HepG2 (cell line): ENCODE data around the gene PDCD11. TPM values are rescaled to one million over a fixed set of nuclear protein-coding genes. Genes with fewer than 3 reads are reported as not detected.

Experiments used
- ASH2L ChIP-seq: fragments of 300-600, 200-600 bp; sonication (generic); IDR thresholded peaks from 2 replicates; pipeline ENCODE4 v1.7.0; 2017; ENCODE audit warnings: low read depth, mild to moderate bottlenecking, moderate library complexity, mixed read lengths, low read length; ENCODE audit not compliant: insufficient read length
- ATF1 ChIP-seq: IDR thresholded peaks from 2 replicates; pipeline ENCODE4 v1.6.1; 2016; ENCODE audit warnings: mild to moderate bottlenecking, control low read depth
- ELF1 ChIP-seq: sonication (generic); formaldehyde crosslinking; IDR thresholded peaks from 2 replicates; pipeline ENCODE4 v1.4.0; 2020; ENCODE audit warnings: missing genetic modification reagents
- HDAC1 ChIP-seq: sonication (generic); formaldehyde crosslinking; IDR thresholded peaks from 2 replicates; pipeline ENCODE4 v1.5.1; 2020; ENCODE audit warnings: mild to moderate bottlenecking, missing genetic modification reagents
- HNRNPK ChIP-seq: fragments of 200-400 bp; formaldehyde crosslinking; IDR thresholded peaks from 2 replicates; pipeline ENCODE4 v1.6.1; 2018; ENCODE audit warnings: low read length, low read depth, moderate library complexity, mild to moderate bottlenecking; ENCODE audit not compliant: poor library complexity, severe bottlenecking
- MED13 ChIP-seq: sonication (generic); formaldehyde crosslinking; IDR thresholded peaks from 2 replicates; pipeline ENCODE4 v1.5.0; 2020; ENCODE audit warnings: missing genetic modification reagents
- MTERF4 ChIP-seq: sonication (generic); formaldehyde crosslinking; IDR thresholded peaks from 2 replicates; pipeline ENCODE4 v1.8.0; 2023; ENCODE audit warnings: mild to moderate bottlenecking, missing genetic modification reagents
- MXD4 ChIP-seq: IDR thresholded peaks from 2 replicates; pipeline ENCODE4 v1.6.1; 2016; ENCODE audit warnings: mild to moderate bottlenecking, missing biosample characterization, missing genetic modification reagents
- MZF1 ChIP-seq: sonication (generic); formaldehyde crosslinking; IDR thresholded peaks from 2 replicates; pipeline ENCODE4 v1.8.1; 2023; ENCODE audit warnings: mild to moderate bottlenecking, missing genetic modification reagents, borderline replicate concordance
- RFXAP ChIP-seq: sonication (generic); formaldehyde crosslinking; IDR thresholded peaks from 2 replicates; pipeline ENCODE4 v1.4.0; 2020; ENCODE audit warnings: missing genetic modification reagents, borderline replicate concordance
- SMC3 ChIP-seq: IDR thresholded peaks from 2 replicates; pipeline ENCODE4 v1.6.1; 2011; ENCODE audit warnings: low read length, improper control_type of control experiment
- TBX2 ChIP-seq: sonication (generic); formaldehyde crosslinking; IDR thresholded peaks from 2 replicates; pipeline ENCODE4 v1.5.0; 2020; ENCODE audit warnings: missing genetic modification reagents, mild to moderate bottlenecking, borderline replicate concordance
- UBTF ChIP-seq: sonication (generic); formaldehyde crosslinking; IDR thresholded peaks from 2 replicates; pipeline ENCODE4 v1.4.0; 2020; ENCODE audit warnings: mild to moderate bottlenecking, missing genetic modification reagents
- ZNF224 ChIP-seq: sonication (generic); formaldehyde crosslinking; IDR thresholded peaks from 2 replicates; pipeline ENCODE4 v1.5.0; 2020; ENCODE audit warnings: mild to moderate bottlenecking, missing genetic modification reagents
- ZNF318 ChIP-seq: sonication (generic); formaldehyde crosslinking; IDR thresholded peaks from 2 replicates; pipeline ENCODE4 v1.4.0; 2020; ENCODE audit warnings: mild to moderate bottlenecking, missing genetic modification reagents
- ZNF350 ChIP-seq: sonication (generic); formaldehyde crosslinking; IDR thresholded peaks from 2 replicates; pipeline ENCODE4 v1.4.0; 2020; ENCODE audit warnings: mild to moderate bottlenecking, low read depth, missing genetic modification reagents, borderline replicate concordance
- ZNF430 ChIP-seq: sonication (generic); formaldehyde crosslinking; IDR thresholded peaks from 2 replicates; pipeline ENCODE4 v1.9.0; 2021; ENCODE audit warnings: mild to moderate bottlenecking, missing genetic modification reagents
- ZNF674 ChIP-seq: sonication (generic); formaldehyde crosslinking; IDR thresholded peaks from 2 replicates; pipeline ENCODE4 v1.5.0; 2020; ENCODE audit warnings: low read depth, mild to moderate bottlenecking, missing genetic modification reagents
- ZNF703 ChIP-seq: sonication (generic); formaldehyde crosslinking; IDR thresholded peaks from 2 replicates; pipeline ENCODE4 v1.5.1; 2020; ENCODE audit warnings: missing genetic modification reagents, mild to moderate bottlenecking, moderate library complexity, borderline replicate concordance
- polyA plus RNA-seq, 8 experiments: library from polyadenylated mRNA; depleted of rRNA in 3 of 8; stranded (reverse) in 7 of 8; unstranded in 1 of 8; fragments of >200 nt; fragmentation: Illumina TruSeq in 4 of 8; extraction: Trizol in 4 of 8; gene quantifications; 2 replicates each; pipeline versions ENCODE4 v1.2.1 to v1.2.3, GENCODE V29; 2011 to 2016; ENCODE audit warnings: low read depth in 4 of 8, missing spikeins in 1 of 8, mixed read lengths in 1 of 8; ENCODE audit not compliant: insufficient read depth in 1 of 8
- total RNA-seq, 5 experiments: library from RNA; depleted of rRNA; stranded (reverse); fragments of >200 nt; fragmentation: Illumina TruSeq; extraction: Trizol; gene quantifications; 2 replicates each; pipeline ENCODE4 v1.2.3, GENCODE V29; 2016; ENCODE audit warnings: low read depth in 1 of 5

Gene PDCD11
- total and polyA plus RNA-seq, 2 of the 13 experiments (the other 11 are each of a cell fraction or from before 2014, with no cell fraction given) = 12.8 to 52.8 TPM

GRCh38 chr10:103396789-103397087 is 312 bp downstream of the PDCD11 start (continued):
- peak; percentile 3 for TF ChIP-seq ASH2L
- no peak for TF ChIP-seq ZNF350 (CRISPR knock-in tag)
- no peak for TF ChIP-seq ZNF674 (CRISPR knock-in tag)
- TF ChIP-seq ATF1 (CRISPR knock-in tag) = 0 out of 2 replicates have a peak, but pooled peaks have one; percentile 6
- TF ChIP-seq HNRNPK = no peak
- TF ChIP-seq UBTF (CRISPR knock-in tag) = no peak
- TF ChIP-seq ZNF224 (CRISPR knock-in tag) = 0 out of 2 replicates have a peak, but pooled peaks have one; percentile 1
- no peak for TF ChIP-seq SMC3
- no peak for TF ChIP-seq HDAC1 (CRISPR knock-in tag)
- TF ChIP-seq ELF1 = no peak
- 0 out of 2 replicates have a peak, but pooled peaks have one; percentile 15 for TF ChIP-seq MED13 (CRISPR knock-in tag)
- 0 out of 2 replicates have a peak, but pooled peaks have one; percentile 7 for TF ChIP-seq MXD4 (CRISPR knock-in tag)
- TF ChIP-seq MTERF4 (CRISPR knock-in tag) = peak; percentile 93; the same call in 1 of the 2 replicates
- TF ChIP-seq RFXAP (CRISPR knock-in tag) = 0 out of 2 replicates have a peak, but pooled peaks have one; percentile 0
- no peak for TF ChIP-seq TBX2 (CRISPR knock-in tag)
- TF ChIP-seq ZNF318 (CRISPR knock-in tag) = peak; percentile 83; the same call in 1 of the 2 replicates
- TF ChIP-seq ZNF430 (CRISPR knock-in tag) = no peak
- TF ChIP-seq MZF1 = no peak
- TF ChIP-seq ZNF703 = no peak
